ENCODE measurements around the gene BCL7A. TPM values are rescaled to one million over a fixed set of nuclear protein-coding genes. Genes with fewer than 3 reads are reported as not detected.

The BCL7A gene
- polyA plus RNA-seq, 4 donors = 0.22 to 10.4 (median 3.4) TPM

DNA sequence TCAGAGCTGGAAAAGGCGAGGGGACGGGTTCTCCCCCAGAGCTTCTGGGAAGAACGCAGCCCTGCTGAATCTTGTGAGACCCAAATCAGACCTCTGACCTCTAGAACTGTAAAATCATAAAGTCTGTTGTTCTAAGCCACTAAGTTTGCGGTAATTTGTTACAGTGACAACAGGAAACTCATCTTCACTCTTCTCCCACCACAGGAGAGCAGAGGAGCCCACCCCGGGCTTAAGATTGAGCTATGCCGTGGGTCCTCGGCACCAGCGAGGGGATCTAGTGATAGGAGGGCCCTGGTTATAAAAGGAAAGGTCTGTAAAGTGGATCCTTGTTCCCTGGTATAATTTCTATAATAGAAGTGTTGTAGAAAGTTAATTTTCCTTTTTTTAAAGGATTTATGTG, 64.4 kb downstream of the BCL7A start:
- H3K27me3 ChIP-seq (ENCODE audit: control insufficient read depth in 3 of 3, insufficient read depth in 3 of 3, low read length in 3 of 3) = no peaks in the 10 kb centered on the region
- no peak for DNase-seq
- WGBS, 3 donors = 31 to 62% (median 36%) methylated on average over 8 of the region's 8 CpGs
- FAIRE-seq = no peak
- peaks cover 10 to 30% (median 29%) of the 10 kb centered on the region in 3 donors for H3K4me1 ChIP-seq (ENCODE audit: control insufficient read depth in 3 of 3, insufficient read depth in 2 of 3, low read depth in 1 of 3, low read length in 2 of 3)
- peaks cover 2 to 68% (median 3%) of the 10 kb centered on the region in 3 donors for H3K36me3 ChIP-seq (ENCODE audit: control insufficient read depth in 3 of 3, insufficient read depth in 2 of 3, low read depth in 1 of 3, low read length in 3 of 3)
- peak overlapping the region in 1 of 3 donors; percentile 14 for H3K27ac ChIP-seq (ENCODE audit: low read depth in 1 of 3, low read length in 2 of 3)
- no peaks in the 10 kb centered on the region for H3K9me3 ChIP-seq (ENCODE audit: control insufficient read depth in 2 of 2, insufficient read depth in 1 of 2, low read depth in 1 of 2, low read length in 1 of 2)
- H3K4me3 ChIP-seq (ENCODE audit: low read depth in 1 of 3, low read length in 3 of 3) = no peak overlapping the region

DNA sequence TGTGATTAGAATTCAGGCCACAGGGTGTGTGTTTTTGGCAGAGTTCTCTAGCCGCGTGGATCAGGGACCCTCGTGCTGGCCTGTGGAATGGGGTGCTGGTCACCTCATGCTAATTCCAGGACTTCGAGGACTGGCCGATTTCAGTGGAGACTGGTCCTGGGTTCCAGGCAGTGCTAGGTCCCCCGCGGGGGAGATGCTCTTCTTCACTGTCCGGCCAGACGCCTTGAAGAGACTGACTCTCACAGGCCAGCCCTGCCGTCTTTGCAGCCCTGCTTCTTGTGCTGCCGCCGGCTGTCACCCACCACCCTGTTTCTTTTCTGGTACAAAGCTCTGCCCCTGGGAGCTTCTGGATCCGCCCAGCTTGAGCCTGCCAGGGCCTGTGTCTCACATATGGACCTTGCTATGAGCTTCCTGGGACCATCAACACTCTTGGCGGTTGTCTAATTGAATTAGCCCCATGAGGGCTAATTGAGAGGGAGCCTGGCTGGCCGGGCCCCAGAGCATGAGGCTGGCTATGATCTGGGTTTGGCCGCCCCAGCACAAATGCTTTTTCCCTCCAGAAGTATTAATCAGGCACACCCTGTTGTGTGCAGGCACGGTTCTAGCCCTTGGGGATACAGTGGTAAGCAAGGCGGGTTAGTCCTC, 65.1 kb downstream of the BCL7A start:
- peaks cover 10 to 30% (median 27%) of the 10 kb centered on the region in 3 donors for H3K4me1 ChIP-seq (ENCODE audit: control insufficient read depth in 3 of 3, insufficient read depth in 2 of 3, low read depth in 1 of 3, low read length in 2 of 3)
- peak overlapping the region in 2 of 3 donors; percentile 3 to 25 for H3K27ac ChIP-seq (ENCODE audit: low read depth in 1 of 3, low read length in 2 of 3)
- WGBS, 3 donors = 32 to 61% (median 48%) methylated on average over 18 of the region's 18 CpGs
- no peak overlapping the region for H3K4me3 ChIP-seq (ENCODE audit: low read depth in 1 of 3, low read length in 3 of 3)
- peaks cover 2 to 66% (median 3%) of the 10 kb centered on the region in 3 donors for H3K36me3 ChIP-seq (ENCODE audit: control insufficient read depth in 3 of 3, insufficient read depth in 2 of 3, low read depth in 1 of 3, low read length in 3 of 3)
- no peaks in the 10 kb centered on the region for H3K9me3 ChIP-seq (ENCODE audit: control insufficient read depth in 2 of 2, insufficient read depth in 1 of 2, low read depth in 1 of 2, low read length in 1 of 2)
- FAIRE-seq = no peak
- H3K27me3 ChIP-seq (ENCODE audit: control insufficient read depth in 3 of 3, insufficient read depth in 3 of 3, low read length in 3 of 3) = no peaks in the 10 kb centered on the region
- DNase-seq = no peak

DNA sequence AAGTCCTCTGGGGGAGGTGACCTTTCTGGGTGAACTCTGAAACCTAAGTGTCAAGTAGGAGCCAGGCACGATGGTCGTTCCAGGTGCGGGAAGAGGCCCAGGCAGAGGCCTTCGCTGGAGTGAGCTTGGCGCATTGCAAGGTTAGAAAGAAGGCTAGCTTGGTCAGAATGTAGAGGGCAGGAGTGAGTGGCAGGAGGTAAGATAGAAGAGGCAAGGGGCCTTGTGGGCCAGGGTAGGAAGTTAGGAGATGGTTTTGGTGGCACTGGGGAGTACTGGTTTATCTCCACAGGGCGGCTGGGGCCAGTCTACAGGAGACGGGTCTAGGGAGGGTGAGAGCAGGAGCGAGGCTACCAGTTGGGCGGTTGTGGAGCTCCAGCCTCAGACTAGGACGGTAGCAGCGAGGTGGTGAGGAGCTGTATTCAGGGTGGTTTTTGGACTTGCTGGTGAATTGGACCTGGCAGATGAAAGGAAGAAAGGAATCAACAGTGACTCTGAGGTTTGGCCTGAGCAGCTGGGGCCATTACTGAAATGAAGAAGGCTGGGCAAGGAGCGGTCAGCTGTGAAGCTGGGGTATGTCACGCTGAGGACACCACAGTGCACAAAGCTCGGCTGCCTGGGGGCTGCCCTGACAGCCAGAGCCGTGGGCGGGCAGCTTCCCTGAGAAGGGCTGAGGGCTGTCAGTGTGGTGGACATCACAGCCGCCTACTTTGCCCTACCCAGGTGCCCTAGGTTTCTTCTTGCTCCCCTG, 65.9 kb downstream of the BCL7A start:
- WGBS, 3 donors = 41 to 64% (median 54%) methylated on average over 17 of the region's 17 CpGs

DNA sequence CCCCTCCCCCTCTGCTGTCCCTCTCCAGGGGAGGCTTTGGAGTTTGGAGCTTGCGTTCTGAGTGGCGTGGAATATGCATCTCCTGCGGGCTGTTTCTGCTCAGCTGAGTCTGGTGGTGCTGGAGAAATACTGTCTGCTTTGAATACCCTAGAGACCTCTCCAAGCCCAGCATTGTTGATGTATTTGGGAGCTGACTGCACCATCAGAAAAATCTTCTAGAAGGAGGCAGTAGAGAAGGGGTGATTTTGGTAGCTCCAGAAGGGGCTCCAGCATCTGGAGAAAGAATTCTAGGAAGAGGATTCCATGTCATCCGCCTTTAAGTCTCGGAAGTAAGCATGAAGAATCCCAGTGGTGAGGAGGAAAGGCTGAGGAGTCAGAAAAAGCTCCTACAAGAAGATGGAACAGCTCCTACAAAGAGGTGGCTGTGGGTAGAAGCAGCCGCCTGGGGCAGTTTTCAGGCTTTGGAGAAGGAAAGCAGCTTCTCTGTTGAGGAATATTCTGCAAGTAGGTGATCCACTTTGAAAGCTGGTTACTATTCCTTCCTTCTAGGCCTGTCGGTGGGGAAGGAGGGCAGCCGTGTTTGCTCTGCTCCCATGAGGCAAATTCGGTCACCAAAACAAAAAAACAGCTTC, 66.6 kb downstream of the BCL7A start:
- no peak for DNase-seq
- Histone ChIP-seq H3K36me3 (ENCODE audit: control insufficient read depth in 3 of 3, insufficient read depth in 2 of 3, low read depth in 1 of 3, low read length in 3 of 3) (peaks cover 2 to 63% (median 3%) of the 10 kb centered on the region in 3 donors), H3K27ac (ENCODE audit: low read depth in 1 of 3, low read length in 2 of 3) (peak overlapping the region in 1 of 3 donors; percentile 25), H3K4me1 (ENCODE audit: control insufficient read depth in 3 of 3, insufficient read depth in 2 of 3, low read depth in 1 of 3, low read length in 2 of 3) (peaks cover 10 to 30% (median 20%) of the 10 kb centered on the region in 3 donors), H3K9me3 (ENCODE audit: control insufficient read depth in 2 of 2, insufficient read depth in 1 of 2, low read depth in 1 of 2, low read length in 1 of 2) (no peaks in the 10 kb centered on the region), H3K27me3 (ENCODE audit: control insufficient read depth in 3 of 3, insufficient read depth in 3 of 3, low read length in 3 of 3) (no peaks in the 10 kb centered on the region), H3K4me3 (ENCODE audit: low read depth in 1 of 3, low read length in 3 of 3) (no peak overlapping the region)
- FAIRE-seq = no peak
- WGBS, 3 donors = 39 to 58% (median 50%) methylated on average over 9 of the region's 9 CpGs

More for the DNA sequence above, 65.9 kb downstream of the BCL7A start:
- no peaks in the 10 kb centered on the region for H3K27me3 ChIP-seq (ENCODE audit: control insufficient read depth in 3 of 3, insufficient read depth in 3 of 3, low read length in 3 of 3)
- H3K36me3 ChIP-seq (ENCODE audit: control insufficient read depth in 3 of 3, insufficient read depth in 2 of 3, low read depth in 1 of 3, low read length in 3 of 3) = peaks cover 2 to 64% (median 3%) of the 10 kb centered on the region in 3 donors
- peak overlapping the region in 2 of 3 donors; percentile 9 to 25 for H3K27ac ChIP-seq (ENCODE audit: low read depth in 1 of 3, low read length in 2 of 3)
- DNase-seq = no peak
- H3K9me3 ChIP-seq (ENCODE audit: control insufficient read depth in 2 of 2, insufficient read depth in 1 of 2, low read depth in 1 of 2, low read length in 1 of 2) = no peaks in the 10 kb centered on the region
- H3K4me1 ChIP-seq (ENCODE audit: control insufficient read depth in 3 of 3, insufficient read depth in 2 of 3, low read depth in 1 of 3, low read length in 2 of 3) = peaks cover 7 to 27% (median 23%) of the 10 kb centered on the region in 3 donors
- no peak overlapping the region for H3K4me3 ChIP-seq (ENCODE audit: low read depth in 1 of 3, low read length in 3 of 3)
- no peak for FAIRE-seq

DNA sequence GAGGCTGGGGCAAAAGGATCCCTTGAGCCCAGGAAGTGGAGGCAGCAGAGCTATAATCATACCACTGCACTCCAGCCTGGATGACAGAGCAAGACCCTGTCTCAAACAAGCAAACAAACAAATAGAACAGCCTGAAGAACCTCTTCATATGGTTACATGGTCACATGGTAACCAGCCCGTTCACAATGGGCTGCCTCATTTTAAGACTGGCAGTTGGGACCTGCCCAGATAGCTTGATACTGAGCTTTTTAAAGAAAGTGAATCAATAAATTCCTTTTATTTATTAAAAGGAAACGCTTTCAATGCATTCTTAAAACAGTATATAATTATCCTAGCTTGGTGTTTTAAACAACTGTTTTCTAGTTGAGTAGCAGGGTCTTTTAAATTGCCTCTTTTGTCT, 67.4 kb downstream of the BCL7A start:
- WGBS, 3 donors = 23 to 33% (median 27%) methylated on average over 2 of the region's 2 CpGs
- Histone ChIP-seq H3K9me3 (ENCODE audit: control insufficient read depth in 2 of 2, insufficient read depth in 1 of 2, low read depth in 1 of 2, low read length in 1 of 2) (no peaks in the 10 kb centered on the region), H3K27ac (ENCODE audit: low read depth in 1 of 3, low read length in 2 of 3) (peak overlapping the region in 1 of 3 donors; percentile 25), H3K27me3 (ENCODE audit: control insufficient read depth in 3 of 3, insufficient read depth in 3 of 3, low read length in 3 of 3) (no peaks in the 10 kb centered on the region), H3K4me3 (ENCODE audit: low read depth in 1 of 3, low read length in 3 of 3) (no peak overlapping the region), H3K4me1 (ENCODE audit: control insufficient read depth in 3 of 3, insufficient read depth in 2 of 3, low read depth in 1 of 3, low read length in 2 of 3) (peaks cover 10 to 30% (median 17%) of the 10 kb centered on the region in 3 donors), H3K36me3 (ENCODE audit: control insufficient read depth in 3 of 3, insufficient read depth in 2 of 3, low read depth in 1 of 3, low read length in 3 of 3) (peaks cover 2 to 55% (median 3%) of the 10 kb centered on the region in 3 donors)
- FAIRE-seq (no peak), DNase-seq (no peak)

DNA sequence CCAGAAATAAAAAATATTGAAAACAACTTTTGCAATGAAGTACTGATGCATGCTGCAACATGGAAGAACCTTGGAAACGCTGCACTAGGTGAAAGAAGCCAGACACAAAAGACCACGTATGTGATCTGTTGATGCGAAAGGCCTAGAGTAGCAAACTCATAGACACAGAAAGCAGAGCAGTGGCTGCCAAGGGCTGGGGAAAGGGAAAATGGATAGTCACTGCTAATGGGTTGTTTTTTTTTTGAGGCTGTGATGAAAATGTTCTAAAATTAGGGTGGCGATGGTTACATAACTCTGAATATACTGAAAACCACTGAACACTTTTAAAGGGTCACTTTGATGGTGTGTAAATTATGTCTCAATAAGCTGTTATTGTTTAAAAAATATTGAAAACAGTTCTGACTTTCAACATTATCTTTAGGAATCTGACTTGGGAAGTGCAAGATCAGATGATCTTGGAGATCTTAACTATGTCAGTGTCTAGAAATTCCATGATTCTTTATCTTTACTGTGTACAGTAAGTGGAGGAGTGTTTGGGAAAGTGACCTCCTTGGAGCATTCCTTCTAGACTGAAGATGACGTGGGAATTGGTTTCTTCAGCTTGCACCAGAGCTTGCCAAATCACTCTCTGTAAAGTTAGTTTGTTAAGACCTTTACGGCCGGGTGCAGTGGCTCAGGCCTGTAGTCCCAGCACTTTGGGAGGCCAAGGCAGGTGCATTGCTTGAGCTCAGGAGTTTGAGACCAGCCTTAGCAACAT, 69.3 kb downstream of the BCL7A start:
- H3K4me3 ChIP-seq (ENCODE audit: low read depth in 1 of 3, low read length in 3 of 3) = no peak overlapping the region
- H3K4me1 ChIP-seq (ENCODE audit: control insufficient read depth in 3 of 3, insufficient read depth in 2 of 3, low read depth in 1 of 3, low read length in 2 of 3) = peaks cover 10 to 25% (median 24%) of the 10 kb centered on the region in 3 donors
- DNase-seq = no peak
- peaks cover 0 to 42% (median 0%) of the 10 kb centered on the region in 3 donors for H3K36me3 ChIP-seq (ENCODE audit: control insufficient read depth in 3 of 3, insufficient read depth in 2 of 3, low read depth in 1 of 3, low read length in 3 of 3)
- no peaks in the 10 kb centered on the region for H3K9me3 ChIP-seq (ENCODE audit: control insufficient read depth in 2 of 2, insufficient read depth in 1 of 2, low read depth in 1 of 2, low read length in 1 of 2)
- WGBS, 3 donors = 47 to 54% (median 53%) methylated on average over 7 of the region's 7 CpGs
- H3K27ac ChIP-seq (ENCODE audit: low read depth in 1 of 3, low read length in 2 of 3) = peak overlapping the region in 2 of 3 donors; percentile 15 to 63
- no peak for FAIRE-seq
- H3K27me3 ChIP-seq (ENCODE audit: control insufficient read depth in 3 of 3, insufficient read depth in 3 of 3, low read length in 3 of 3) = no peaks in the 10 kb centered on the region

DNA sequence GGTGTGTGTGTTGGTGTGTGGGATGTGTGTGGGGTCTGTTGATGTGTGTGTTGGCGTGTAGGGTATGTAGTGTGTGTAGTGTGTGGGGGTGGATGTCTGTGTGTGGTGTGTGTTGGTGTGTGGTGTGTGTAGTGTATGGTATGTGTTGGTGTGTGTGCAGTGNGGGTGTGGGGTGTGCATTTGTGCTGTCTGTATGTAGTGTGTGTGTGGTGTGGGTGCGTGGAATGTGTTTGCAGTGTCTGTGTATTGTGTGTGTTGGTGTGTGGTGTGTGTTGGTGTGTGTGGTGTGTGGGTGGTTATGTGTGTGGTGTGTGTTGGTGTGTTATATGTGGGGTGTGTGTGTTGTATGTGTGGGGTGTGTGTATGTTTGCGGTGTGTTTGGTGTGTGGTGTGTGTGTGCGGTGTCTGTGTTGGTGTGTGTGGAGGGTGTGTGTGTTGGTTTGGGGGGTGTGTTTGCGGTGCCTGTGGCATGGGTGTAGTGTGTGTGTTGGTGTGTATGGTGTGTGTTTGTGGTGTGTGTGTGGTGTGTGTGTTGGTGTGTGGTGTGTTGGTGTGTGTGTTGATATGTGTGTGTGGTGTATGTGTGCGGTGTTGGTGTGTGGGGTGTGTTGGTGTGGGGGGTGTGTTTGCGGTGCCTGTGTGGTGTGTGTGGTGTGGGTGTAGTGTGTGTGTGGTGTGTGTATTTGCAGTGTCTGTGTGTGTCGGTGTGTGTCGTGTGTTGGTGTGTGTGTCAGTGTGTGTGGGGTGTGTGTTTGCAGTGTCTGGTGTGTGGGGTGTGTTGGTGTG, 71.6 kb downstream of the BCL7A start:
- Histone ChIP-seq H3K27me3 (ENCODE audit: control insufficient read depth in 3 of 3, insufficient read depth in 3 of 3, low read length in 3 of 3) (no peaks in the 10 kb centered on the region), H3K27ac (ENCODE audit: low read depth in 1 of 3, low read length in 2 of 3) (peak overlapping the region; percentile 14 to 69 (median 43)), H3K4me1 (ENCODE audit: control insufficient read depth in 3 of 3, insufficient read depth in 2 of 3, low read depth in 1 of 3, low read length in 2 of 3) (peaks cover 2 to 43% (median 21%) of the 10 kb centered on the region in 3 donors), H3K4me3 (ENCODE audit: low read depth in 1 of 3, low read length in 3 of 3) (no peak overlapping the region), H3K9me3 (ENCODE audit: control insufficient read depth in 2 of 2, insufficient read depth in 1 of 2, low read depth in 1 of 2, low read length in 1 of 2) (no peaks in the 10 kb centered on the region), H3K36me3 (ENCODE audit: control insufficient read depth in 3 of 3, insufficient read depth in 2 of 3, low read depth in 1 of 3, low read length in 3 of 3) (peaks cover 0 to 30% (median 0%) of the 10 kb centered on the region in 3 donors)
- DNase-seq (no peak), FAIRE-seq (no peak)
- 88 to 96% (median 91%) methylated on average over 9 of the region's 9 CpGs for WGBS, 3 donors
